Right lung (tissue), 5 donors: ENCODE data around the gene ASB13. TPM values are rescaled to one million over a fixed set of nuclear protein-coding genes. Genes with fewer than 3 reads are reported as not detected.

Source experiments
- DNase-seq, 2 donors: peaks; one replicate each; pipeline ENCODE4 v3.0.0-alpha.2; 2013
- polyA plus RNA-seq, 5 donors: library from polyadenylated mRNA; unstranded; fragments of 120-200 nt; gene quantifications; one replicate each; pipeline versions ENCODE4 v1.2.1 to v1.2.3, GENCODE V29; 2013; ENCODE audit warnings: inconsistent platforms in 1 of 5, low replicate concordance in 1 of 5; ENCODE audit not compliant: insufficient read length in 5 of 5, insufficient read depth in 1 of 5

The ASB13 gene
- polyA plus RNA-seq, 5 donors = 9.3 to 14.5 (median 11.0) TPM

DNA sequence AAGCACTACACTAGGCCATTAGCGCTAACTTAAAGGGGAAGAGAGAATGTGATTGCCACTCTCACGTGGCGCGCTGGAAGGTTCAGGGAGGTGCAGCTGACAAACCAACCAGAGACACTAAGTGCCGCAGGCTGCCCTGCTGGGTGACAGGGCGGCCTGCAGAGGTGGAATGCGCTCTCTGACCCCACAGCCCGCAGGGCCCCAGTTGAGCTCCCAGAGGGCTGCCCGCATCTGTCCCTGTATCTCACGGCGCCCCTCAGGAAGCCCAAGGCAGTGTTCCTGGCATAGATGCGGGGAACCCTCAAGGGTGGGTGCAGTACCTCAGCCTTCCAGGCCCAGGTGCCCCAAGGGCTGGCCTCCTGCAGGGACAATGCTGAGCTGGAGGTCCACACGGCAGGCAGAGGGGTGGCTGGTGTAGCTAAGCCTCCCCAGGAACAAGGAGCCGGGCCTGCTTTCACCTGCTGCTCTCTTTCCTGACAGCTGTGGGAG lies 75.0 kb downstream of the ASB13 start:
- no peak for DNase-seq

DNA sequence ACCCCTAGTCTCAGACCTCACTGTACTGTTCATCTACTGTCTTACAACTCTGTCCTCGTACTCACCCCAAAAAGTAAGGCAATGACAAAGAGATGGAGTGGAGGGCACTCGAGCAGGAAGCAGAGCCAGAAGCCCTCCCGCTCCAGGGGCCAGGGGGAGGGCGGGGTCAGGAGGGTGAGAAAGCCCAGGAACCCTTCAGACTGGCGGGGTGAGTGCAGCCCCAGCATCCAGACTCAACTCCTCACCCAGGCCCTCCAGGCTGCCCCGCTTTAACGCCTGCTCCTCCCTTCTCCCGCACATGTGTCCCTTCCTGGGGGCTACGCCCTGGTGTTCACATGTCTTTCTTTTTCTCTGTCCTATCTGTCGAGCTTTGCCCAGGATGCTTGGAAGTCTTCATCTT lies 75.6 kb downstream of the ASB13 start:
- DNase-seq = no peak

DNA sequence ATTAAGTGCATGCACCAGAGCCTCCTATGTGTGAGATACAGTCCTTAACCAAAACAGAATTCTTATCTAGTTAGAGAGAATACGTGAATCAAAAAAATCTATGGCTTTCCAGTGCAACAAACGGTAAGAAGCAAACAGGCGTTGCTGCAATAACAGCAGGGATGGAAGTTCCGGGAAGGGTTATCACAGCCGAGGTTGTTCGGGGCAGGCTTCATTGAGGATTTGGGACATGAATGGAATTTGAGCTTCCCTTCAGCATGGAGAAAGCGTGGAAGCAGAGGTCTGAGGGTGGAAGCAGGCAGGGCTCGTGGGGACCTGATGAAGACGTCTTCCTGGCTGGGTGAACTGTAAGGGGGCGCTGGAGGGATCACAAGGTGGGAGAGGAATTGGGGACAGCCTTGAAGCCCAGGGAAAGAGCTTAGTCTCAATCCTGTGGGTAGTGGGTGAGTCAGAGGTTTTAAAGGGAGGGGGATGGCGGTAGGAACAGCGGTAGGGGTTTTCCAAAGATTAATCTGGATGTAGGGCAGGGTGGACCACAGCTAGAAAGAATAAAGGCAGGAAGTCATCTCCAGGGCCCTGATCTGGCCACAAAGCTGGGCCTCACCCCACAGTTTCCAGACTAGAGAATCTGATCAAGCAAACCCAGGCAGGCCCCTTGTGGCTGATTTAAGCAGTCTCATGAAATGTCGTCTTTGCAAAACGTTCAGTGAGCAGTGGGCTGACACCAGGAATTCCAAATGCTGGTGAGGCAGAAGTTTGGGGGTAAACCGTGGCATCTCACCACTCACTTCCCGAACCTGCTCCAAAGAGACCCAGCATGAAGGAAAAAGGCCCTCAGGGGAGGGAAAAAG lies 76.5 kb downstream of the ASB13 start:
- DNase-seq = no peak

DNA sequence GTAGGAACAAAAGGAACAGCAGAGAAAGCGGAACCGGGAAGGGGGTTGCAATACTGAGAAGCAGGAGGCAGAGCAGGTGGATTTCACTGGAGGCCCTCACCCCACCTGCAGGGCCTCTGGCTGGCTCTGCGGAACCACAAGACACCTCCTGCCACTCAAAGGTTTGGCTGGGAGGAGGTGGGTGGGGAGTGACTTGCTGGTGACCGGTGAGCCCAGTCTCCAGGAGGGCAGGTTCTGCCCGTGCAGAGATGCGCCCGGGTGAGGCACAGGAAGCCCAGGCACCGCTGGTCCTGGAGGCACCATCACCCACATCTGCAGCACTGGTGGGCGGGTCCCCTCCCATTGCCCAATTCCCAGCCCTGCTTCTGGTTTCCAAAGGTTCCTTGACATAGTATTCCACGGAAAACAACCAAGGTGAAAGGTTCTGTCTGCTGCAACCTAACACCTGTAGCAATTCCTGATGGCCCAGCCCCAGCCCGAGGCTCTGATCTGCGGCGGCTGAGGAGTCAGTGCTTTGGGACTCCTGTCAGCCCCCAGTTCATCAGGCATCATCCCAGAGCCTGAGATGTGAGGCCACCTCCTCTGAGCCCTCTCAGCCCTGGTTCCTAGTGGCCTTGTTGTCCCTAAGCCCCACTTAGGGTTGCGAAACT lies 77.3 kb downstream of the ASB13 start:
- no peak for DNase-seq

Other genes starting within 250 kb of the ASB13 start
- not detected for gene CALML5, start 167.0 kb downstream of the ASB13 start, polyA plus RNA-seq
- gene CALML3, start 141.6 kb downstream of the ASB13 start, polyA plus RNA-seq = under 1 TPM; 0.49 to 0.85 (median 0.55) TPM
- gene TASOR2, start 18.2 kb upstream of the ASB13 start, polyA plus RNA-seq = 10 to 100 TPM; 30.8 to 43.5 (median 39.2) TPM
- gene GDI2, start 146.8 kb upstream of the ASB13 start, polyA plus RNA-seq = 100 to 1,000 TPM; 216 to 317 (median 269) TPM
- gene ANKRD16, start 223.3 kb upstream of the ASB13 start, polyA plus RNA-seq = 10 to 100 TPM in 4 of 5 donors, 1 to 10 TPM in 1; 10.0 to 14.2 (median 11.0) TPM
- 10 to 100 TPM; 65.0 to 84.8 (median 83.9) TPM for gene FBH1, start 223.6 kb upstream of the ASB13 start, polyA plus RNA-seq